MM.1S (cell line): Measurements from ENCODE around the gene DNASE1L2.

ENCODE experiments used
- DNase-seq: peaks from one replicate; pipeline ENCODE4 v3.0.0-alpha.2; 2015
- H2AFZ ChIP-seq: fragments of 300-600 bp; sonication (generic); 2 replicates; pipeline ENCODE4 v1.6.0; 2016; ENCODE audit warnings: antibody characterized with exemption, low read length
- H3F3A ChIP-seq: fragments of 300-600 bp; sonication (generic); 2 replicates; pipeline ENCODE4 v1.6.1; 2016; ENCODE audit warnings: mild to moderate bottlenecking, antibody characterized with exemption, low read length, moderate library complexity, mixed read lengths; ENCODE audit not compliant: insufficient read depth
- H3K27ac ChIP-seq: fragments of 300-600 bp; sonication (generic); 2 replicates; pipeline ENCODE4 v1.5.1; 2016; ENCODE audit warnings: mild to moderate bottlenecking, low read length
- H3K27me3 ChIP-seq: fragments of 300-600 bp; sonication (generic); replicated peaks from 2 replicates; pipeline ENCODE4 v1.6.0; 2016; ENCODE audit warnings: low read length; ENCODE audit not compliant: insufficient read depth
- H3K36me3 ChIP-seq: fragments of 300-600 bp; sonication (generic); replicated peaks from 2 replicates; pipeline ENCODE4 v1.6.1; 2016; ENCODE audit warnings: mild to moderate bottlenecking, low read length, mixed read lengths; ENCODE audit not compliant: insufficient read depth
- H3K4me1 ChIP-seq: fragments of 300-600 bp; sonication (generic); 2 replicates; pipeline ENCODE4 v1.6.1; 2016; ENCODE audit warnings: low read length, mixed read lengths
- H3K4me2 ChIP-seq: fragments of 300-600 bp; sonication (generic); 2 replicates; pipeline ENCODE4 v1.6.0; 2016; ENCODE audit warnings: low read depth, low read length
- H3K4me3 ChIP-seq: fragments of 300-600 bp; sonication (generic); 2 replicates; pipeline ENCODE4 v1.5.1; 2016; ENCODE audit warnings: low read length, mixed read lengths
- H3K79me2 ChIP-seq: fragments of 300-600 bp; sonication (generic); 2 replicates; pipeline ENCODE4 v1.6.1; 2016; ENCODE audit warnings: mixed run types, low read length, mixed read lengths
- H3K9ac ChIP-seq: fragments of 300-600 bp; sonication (generic); 2 replicates; pipeline ENCODE4 v1.6.1; 2016; ENCODE audit warnings: low read length, mixed read lengths
- H3K9me2 ChIP-seq: fragments of 300-600 bp; sonication (generic); replicated peaks from 2 replicates; pipeline ENCODE4 v1.6.1; 2016; ENCODE audit warnings: mild to moderate bottlenecking, low read length, mixed read lengths; ENCODE audit not compliant: insufficient read depth
- H3K9me3 ChIP-seq: fragments of 300-600 bp; sonication (generic); replicated peaks from 2 replicates; pipeline ENCODE4 v1.6.1; 2016; ENCODE audit warnings: mild to moderate bottlenecking, low read length, mixed read lengths; ENCODE audit not compliant: insufficient read depth
- H4K20me1 ChIP-seq: fragments of 300-600 bp; sonication (generic); 2 replicates; pipeline ENCODE4 v1.6.1; 2016; ENCODE audit warnings: mild to moderate bottlenecking, low read length, moderate library complexity, mixed read lengths; ENCODE audit not compliant: insufficient read depth
- CTCF ChIP-seq: fragments of 300-600 bp; sonication (generic); IDR thresholded peaks from 2 replicates; pipeline ENCODE4 v1.5.1; 2016; ENCODE audit warnings: antibody characterized with exemption, low read length, mixed read lengths
- EZH2 ChIP-seq: fragments of 300-600 bp; sonication (generic); optimal IDR thresholded peaks from 2 replicates; pipeline ENCODE3; 2017; ENCODE audit warnings: low read depth, mild to moderate bottlenecking, antibody characterized with exemption, low read length, mixed read lengths
- EZH2phosphoT487 ChIP-seq: fragments of 300-600 bp; sonication (generic); IDR thresholded peaks from 2 replicates; pipeline ENCODE4 v1.6.1; 2018; ENCODE audit warnings: antibody characterized with exemption, low read length

DNASE1L2 gene

GRCh38 chr16:2210386-2211365, 25.6 kb upstream of the DNASE1L2 start, which contains the start of gene BRICD5:
BRICD5 (minus strand) TSS chr16:2210863; CDS start chr16:2210833, 30 bp downstream.
- no peaks in the 10 kb centered on the region for H3K27me3 ChIP-seq
- no peak within 1 kb of the TSS for H3K4me2 ChIP-seq

GRCh38 chr16:2211923-2212347, 24.3 kb upstream of the DNASE1L2 start:
- Histone ChIP-seq H3F3A (no peaks in the 10 kb centered on the region; the same call in 1 of the 2 replicates), H3K4me1 (peaks cover 7% of the 10 kb centered on the region), H2AFZ (no peak overlapping the region), H3K36me3 (no peaks in the 10 kb centered on the region; the same call in 1 of the 2 replicates), H3K79me2 (peaks cover 30% of the 10 kb centered on the region), H3K9ac (no peak overlapping the region), H3K27ac (no peak overlapping the region), H3K9me2 (no peaks in the 10 kb centered on the region), H3K4me3 (no peak overlapping the region), H4K20me1 (no peaks in the 10 kb centered on the region), H3K4me2 (no peak overlapping the region), H3K9me3 (no peaks in the 10 kb centered on the region), H3K27me3 (no peaks in the 10 kb centered on the region)
- TF ChIP-seq EZH2phosphoT487 (no peak), CTCF (no peak), EZH2 (no peak)
- DNase-seq, result no peak

More at GRCh38 chr16:2210386-2211365, 25.6 kb upstream of the DNASE1L2 start, which contains the start of gene BRICD5:
- H2AFZ ChIP-seq, result no peak within 1 kb of the TSS
- no peaks in the 10 kb centered on the region for H3K9me3 ChIP-seq
- no peaks in the 10 kb centered on the region; the same call in 1 of the 2 replicates for H3F3A ChIP-seq
- no peak within 1 kb of the TSS for H3K4me3 ChIP-seq
- H4K20me1 ChIP-seq, result no peaks in the 10 kb centered on the region
- peaks cover 10% of the 10 kb centered on the region for H3K4me1 ChIP-seq
- DNase-seq, result no peak
- H3K27ac ChIP-seq, result no peak within 1 kb of the TSS
- H3K9me2 ChIP-seq, result no peaks in the 10 kb centered on the region
- H3K36me3 ChIP-seq, result no peaks in the 10 kb centered on the region; the same call in 1 of the 2 replicates
- no peak within 1 kb of the TSS for H3K9ac ChIP-seq
- no peak for TF ChIP-seq CTCF
- TF ChIP-seq EZH2, result no peak
- TF ChIP-seq EZH2phosphoT487, result no peak
- peaks cover 42% of the 10 kb centered on the region for H3K79me2 ChIP-seq

GRCh38 chr16:2212362-2213324, 23.6 kb upstream of the DNASE1L2 start:
- no peak for DNase-seq
- no peaks in the 10 kb centered on the region for H3K9me3 ChIP-seq

More at GRCh38 chr16:2212362-2213324, 23.6 kb upstream of the DNASE1L2 start:
- Histone ChIP-seq H3F3A (no peaks in the 10 kb centered on the region; the same call in 1 of the 2 replicates), H3K4me1 (peaks cover 7% of the 10 kb centered on the region), H3K9ac (peak overlapping the region; percentile 58; the same call in 1 of the 2 replicates), H3K9me2 (no peaks in the 10 kb centered on the region), H2AFZ (no peak overlapping the region), H3K79me2 (peaks cover 23% of the 10 kb centered on the region), H3K36me3 (no peaks in the 10 kb centered on the region; the same call in 1 of the 2 replicates), H3K4me3 (peak overlapping the region; percentile 73), H3K27ac (no peak overlapping the region), H3K27me3 (no peaks in the 10 kb centered on the region), H4K20me1 (no peaks in the 10 kb centered on the region), H3K4me2 (peak overlapping the region; percentile 95)
- TF ChIP-seq CTCF (no peak), EZH2phosphoT487 (no peak), EZH2 (no peak)
